GM18526 (cell line): ENCODE data around the gene OR3A3.

ENCODE experiments used
- POLR2A ChIP-seq: IDR thresholded peaks from 3 replicates; pipeline ENCODE4 v1.6.1; 2011; ENCODE audit not compliant: insufficient read length; ENCODE audit errors: extremely low read depth

OR3A3 gene

GRCh38 chr17:3411070-3411469, at the start of gene OR3A3:
TSS of gene OR3A3 (plus strand) at chr17:3411370.
- TF ChIP-seq POLR2A = no peak

GRCh38 chr17:3378321-3378720, 32.8 kb upstream of the OR3A3 start:
- no peak for TF ChIP-seq POLR2A

GRCh38 chr17:3381957-3382356, 29.2 kb upstream of the OR3A3 start:
- no peak for TF ChIP-seq POLR2A

- TF ChIP-seq POLR2A = no peak
These were observed 25.0 kb upstream of the OR3A3 start, which contains the start of gene OR3A2 for GRCh38 chr17:3385869-3386816. TSS of gene OR3A2 (minus strand) at chr17:3386308.

GRCh38 chr17:3389791-3390190, 21.4 kb upstream of the OR3A3 start:
- TF ChIP-seq POLR2A = no peak

GRCh38 chr17:3398310-3398709, 12.9 kb upstream of the OR3A3 start, which contains the start of gene OR1E1:
TSS of gene OR1E1 (minus strand) at chr17:3398410. CDS start at chr17:3398410, 0 bp downstream.
- no peak for TF ChIP-seq POLR2A

GRCh38 chr17:3400055-3400454, 11.1 kb upstream of the OR3A3 start:
- TF ChIP-seq POLR2A = no peak

GRCh38 chr17:3401786-3402185, 9.4 kb upstream of the OR3A3 start:
- TF ChIP-seq POLR2A = no peak

- TF ChIP-seq POLR2A = no peak
These were observed 4.4 kb downstream of the OR3A3 start for GRCh38 chr17:3415610-3416009.

GRCh38 chr17:3418222-3418621, 7.1 kb downstream of the OR3A3 start:
- no peak for TF ChIP-seq POLR2A

GRCh38 chr17:3433741-3434140, 22.6 kb downstream of the OR3A3 start, which contains the start of gene OR1E2:
TSS of gene OR1E2 (minus strand) at chr17:3433841. CDS start at chr17:3433841, 0 bp downstream.
- no peak for TF ChIP-seq POLR2A

- no peak for TF ChIP-seq POLR2A
These were observed 27.2 kb downstream of the OR3A3 start for GRCh38 chr17:3438368-3438767.

GRCh38 chr17:3440451-3440850, 29.3 kb downstream of the OR3A3 start:
- no peak for TF ChIP-seq POLR2A

- TF ChIP-seq POLR2A = no peak
These were observed 36.5 kb downstream of the OR3A3 start for GRCh38 chr17:3447625-3448024.

- TF ChIP-seq POLR2A = no peak
These were observed 37.0 kb downstream of the OR3A3 start for GRCh38 chr17:3448059-3448665.

GRCh38 chr17:3469529-3469928, 58.4 kb downstream of the OR3A3 start:
- TF ChIP-seq POLR2A = no peak
